CD8-positive, alpha-beta memory T cell (primary cell): Measurements from ENCODE around the gene ADCY4. TPM values are rescaled to one million over a fixed set of nuclear protein-coding genes. Genes with fewer than 3 reads are reported as not detected.
A peak's percentile ranks its signal among the peaks of the same experiment; 100 is the strongest.

ENCODE experiments used
- CTCF ChIA-PET: fragments of 350-600 bp; sonication (Branson Sonifier 250); formaldehyde crosslinking; loops from one replicate; lab custom pipeline; 2021; ENCODE audit warnings: antibody characterized with exemption; lab: Charles Lee
- POLR2A ChIA-PET: fragments of 350-600 bp; sonication (Branson Sonifier 250); formaldehyde crosslinking; loops from one replicate; lab custom pipeline; 2021; ENCODE audit warnings: antibody characterized with exemption; lab: Charles Lee
- DNase-seq, 5 donors: peaks; one replicate each; pipeline versions ENCODE4 v3.0.0 to v3.0.0-alpha.2; 2020 to 2022; ENCODE audit warnings: mixed read lengths in 1 of 5
- H3K27ac ChIP-seq: one replicate; pipeline ENCODE4 v1.7.0; 2013; ENCODE audit warnings: low read depth, mild to moderate bottlenecking, low read length, moderate library complexity
- H3K27me3 ChIP-seq: 2 replicates; pipeline ENCODE4 v1.7.0; 2013; ENCODE audit warnings: low read length, mild to moderate bottlenecking; ENCODE audit not compliant: insufficient read depth, poor library complexity, severe bottlenecking
- H3K36me3 ChIP-seq: 2 replicates; pipeline ENCODE4 v1.7.0; 2013; ENCODE audit warnings: mild to moderate bottlenecking, low read length, moderate library complexity; ENCODE audit not compliant: insufficient read depth
- H3K4me1 ChIP-seq: 2 replicates; pipeline ENCODE4 v1.7.0; 2013; ENCODE audit warnings: mild to moderate bottlenecking, low read length, moderate library complexity; ENCODE audit not compliant: insufficient read depth
- H3K4me3 ChIP-seq: 2 replicates; pipeline ENCODE4 v1.7.0; 2013; ENCODE audit warnings: mild to moderate bottlenecking, low read length
- H3K9me3 ChIP-seq: 2 replicates; pipeline ENCODE4 v1.7.0; 2013; ENCODE audit warnings: mild to moderate bottlenecking, low read length
- H3K27ac Mint-ChIP-seq, 8 donors: one replicate each; pipeline ENCODE4 v1.8.0; 2020 to 2021; ENCODE audit warnings: mixed read lengths in 8 of 8, mild to moderate bottlenecking in 6 of 8, inconsistent platforms in 3 of 8, moderate library complexity in 3 of 8
- H3K27me3 Mint-ChIP-seq, 2 donors: one replicate each; pipeline ENCODE4 v1.8.0; 2020 to 2021; ENCODE audit warnings: mixed read lengths in 2 of 2, mild to moderate bottlenecking in 1 of 2, moderate library complexity in 1 of 2
- H3K36me3 Mint-ChIP-seq, 3 donors: one replicate each; pipeline ENCODE4 v1.8.0; 2020 to 2021; ENCODE audit warnings: mixed read lengths in 3 of 3, inconsistent platforms in 1 of 3, mild to moderate bottlenecking in 1 of 3
- H3K4me1 Mint-ChIP-seq, 3 donors: one replicate each; pipeline ENCODE4 v1.8.0; 2020 to 2021; ENCODE audit warnings: mixed read lengths in 3 of 3, inconsistent platforms in 1 of 3, mild to moderate bottlenecking in 1 of 3
- H3K4me3 Mint-ChIP-seq, 7 donors: one replicate each; pipeline ENCODE4 v1.8.0; 2020 to 2021; ENCODE audit warnings: mixed read lengths in 7 of 7, mild to moderate bottlenecking in 6 of 7, moderate library complexity in 4 of 7, inconsistent platforms in 2 of 7
- H3K9me3 Mint-ChIP-seq, 5 donors: one replicate each; pipeline ENCODE4 v1.8.0; 2020 to 2022; ENCODE audit warnings: mixed read lengths in 5 of 5, mild to moderate bottlenecking in 3 of 5, moderate library complexity in 2 of 5, inconsistent platforms in 1 of 5
- polyA plus RNA-seq: library from polyadenylated mRNA; unstranded; fragments of 300-500 nt; fragmentation: Illumina TruSeq; gene quantifications from one replicate; pipeline ENCODE4 v1.2.3, GENCODE V29; 2021
- total RNA-seq, 2 experiments: library from RNA; stranded (reverse); gene quantifications; one replicate each; pipeline ENCODE4 v1.2.3, GENCODE V29; 2021

ADCY4 gene
- total RNA-seq: 1 to 10 TPM in 1 of 2 experiments, under 1 TPM in 1; 0.84 to 1.5 TPM
- polyA plus RNA-seq: 0.64 TPM

GRCh38 chr14:24334431-24335291 lies at the start of gene ADCY4:
ADCY4 (minus strand) TSS chr14:24335071; CDS start chr14:24334652, 419 bp downstream.
- peak within 1 kb of the TSS; percentile 14 for H3K4me3 ChIP-seq
- POLR2A ChIA-PET: interaction anchor here (2.9 to 3.1 kb wide), 3 partner anchors 93 to 102 kb away, joined by 14 to 78 read pairs (median 20); partner anchors contain the start of genes CBLN3, KHNYN and TINF2
- peaks cover 10% of the 10 kb centered on the region for H3K36me3 ChIP-seq
- peaks cover 17% of the 10 kb centered on the region for H3K27me3 ChIP-seq
- H3K27ac Mint-ChIP-seq: peak within 1 kb of the TSS in 3 of 8 donors; percentile 39 to 86 (median 74)
- H3K9me3 Mint-ChIP-seq: no peaks in the 10 kb centered on the region
- peak within 1 kb of the TSS; percentile 65 to 86 (median 72) for H3K4me3 Mint-ChIP-seq
- peaks cover 21 to 27% of the 10 kb centered on the region in 2 donors for H3K27me3 Mint-ChIP-seq
- no peaks in the 10 kb centered on the region for H3K9me3 ChIP-seq
- peak in 1 of 5 donors; percentile 35 for DNase-seq
- H3K36me3 Mint-ChIP-seq: peaks cover 5 to 32% (median 5%) of the 10 kb centered on the region in 3 donors
- CTCF ChIA-PET: interaction anchor here (0.5 to 16.8 kb wide), 14 partner anchors 12 to 141 kb away, joined by 3 to 486 read pairs (median 6); partner anchors contain the start of genes CBLN3, CIDEB, DHRS1 and KHNYN
- no peak within 1 kb of the TSS for H3K27ac ChIP-seq
- H3K4me1 Mint-ChIP-seq: peaks cover 62 to 89% (median 82%) of the 10 kb centered on the region in 3 donors
- H3K4me1 ChIP-seq: peaks cover 70% of the 10 kb centered on the region

DNA sequence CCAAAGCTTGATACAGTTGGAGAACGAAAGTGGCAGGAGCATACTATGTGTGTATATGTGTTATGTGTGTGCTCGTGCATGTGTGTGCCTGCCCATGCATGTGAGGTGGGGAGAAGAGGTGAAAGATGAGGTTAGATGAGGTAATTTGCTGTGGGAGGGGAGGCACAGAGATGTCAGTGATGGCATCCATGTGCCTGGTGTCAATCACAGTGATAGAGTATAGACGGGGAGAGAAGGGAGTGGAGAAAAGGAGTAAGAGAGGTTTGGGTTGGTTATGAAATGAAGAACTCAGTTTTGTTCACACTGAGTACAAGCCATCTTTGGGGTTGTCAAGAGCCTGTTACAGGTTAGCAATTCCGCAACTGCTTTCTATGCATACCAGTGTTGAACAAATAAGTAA lies 49.3 kb upstream of the ADCY4 start:
- no peaks in the 10 kb centered on the region for H3K36me3 Mint-ChIP-seq

DNA sequence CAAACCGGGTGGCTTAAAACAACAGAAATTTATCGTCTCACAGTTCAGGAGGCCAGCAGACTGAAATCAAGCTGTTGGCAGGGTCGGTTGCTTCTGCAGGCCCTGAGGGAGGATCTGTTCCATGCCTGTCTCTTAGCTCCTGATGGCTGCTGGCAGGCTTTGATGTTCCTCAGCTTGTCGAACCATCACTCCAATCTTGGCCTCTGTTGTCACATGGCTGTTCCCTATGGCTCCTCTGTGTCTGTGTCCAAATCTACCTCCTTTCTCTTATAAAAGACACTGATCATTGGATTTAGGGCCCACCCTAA lies 47.1 kb upstream of the ADCY4 start:
- CTCF ChIA-PET: interaction anchor here (1.3 kb wide), 1 partner anchor 13 kb away, joined by 3 read pairs; no protein-coding TSS in a partner anchor
- no peaks in the 10 kb centered on the region for H3K36me3 Mint-ChIP-seq

More for the DNA sequence above, 49.3 kb upstream of the ADCY4 start:
- ChIA-PET CTCF (no interaction called here), POLR2A (no interaction called here)
- H3K27ac Mint-ChIP-seq: no peak overlapping the region
- no peak overlapping the region for H3K4me3 Mint-ChIP-seq
- Histone ChIP-seq H3K27me3 (peaks cover 3% of the 10 kb centered on the region), H3K4me3 (no peak overlapping the region), H3K9me3 (no peaks in the 10 kb centered on the region), H3K36me3 (no peaks in the 10 kb centered on the region), H3K27ac (no peak overlapping the region), H3K4me1 (no peaks in the 10 kb centered on the region)
- peaks cover 10 to 20% of the 10 kb centered on the region in 2 donors for H3K27me3 Mint-ChIP-seq
- no peak for DNase-seq
- H3K9me3 Mint-ChIP-seq: no peaks in the 10 kb centered on the region
- H3K4me1 Mint-ChIP-seq: no peaks in the 10 kb centered on the region

DNA sequence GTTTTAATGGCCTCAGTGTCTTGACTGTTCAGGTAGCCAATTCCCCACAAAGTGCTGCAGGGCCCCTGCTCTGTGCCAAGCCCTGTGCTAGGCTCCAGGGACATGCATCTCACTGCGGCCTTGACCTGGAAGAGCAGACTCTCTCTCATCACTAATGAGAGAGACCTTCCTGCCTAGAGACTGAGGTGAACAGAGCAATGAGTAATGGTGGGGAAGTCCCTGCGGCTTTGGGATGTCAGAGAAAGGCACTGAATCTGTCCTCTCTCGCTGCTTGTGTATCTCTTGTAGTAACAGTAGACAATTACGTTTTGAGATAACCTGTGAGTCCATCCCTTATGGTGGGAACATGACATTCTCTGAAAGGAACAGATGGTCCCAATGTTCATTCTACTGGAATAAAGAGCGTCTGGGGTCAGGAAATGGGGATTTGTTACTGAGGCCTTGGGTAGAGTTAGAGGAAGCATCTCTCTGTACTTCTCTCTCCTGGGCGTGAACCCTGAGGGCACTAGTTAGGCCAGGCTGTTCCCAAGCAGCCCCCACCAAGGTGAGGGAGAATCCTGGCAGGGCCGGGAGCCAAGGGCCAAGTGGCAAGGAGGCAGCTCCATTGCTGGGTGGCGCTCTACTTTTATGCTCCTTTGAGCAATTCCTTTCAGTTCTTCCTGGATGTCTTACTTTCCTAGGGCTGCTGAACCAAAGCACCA lies 46.6 kb upstream of the ADCY4 start:
- Histone ChIP-seq H3K4me3 (no peak overlapping the region), H3K27me3 (peaks cover under 1% of the 10 kb centered on the region), H3K4me1 (no peaks in the 10 kb centered on the region), H3K9me3 (no peaks in the 10 kb centered on the region), H3K27ac (no peak overlapping the region), H3K36me3 (no peaks in the 10 kb centered on the region)
- H3K4me3 Mint-ChIP-seq: no peak overlapping the region
- peaks cover 6 to 11% of the 10 kb centered on the region in 2 donors for H3K27me3 Mint-ChIP-seq
- no peaks in the 10 kb centered on the region for H3K4me1 Mint-ChIP-seq
- no peaks in the 10 kb centered on the region for H3K9me3 Mint-ChIP-seq
- no peak overlapping the region for H3K27ac Mint-ChIP-seq
- ChIA-PET CTCF (interaction anchor here (1.3 kb wide), 1 partner anchor 14 kb away, joined by 3 read pairs; no protein-coding TSS in a partner anchor), POLR2A (no interaction called here)
- no peak for DNase-seq
- H3K36me3 Mint-ChIP-seq: no peaks in the 10 kb centered on the region

More for the DNA sequence above, 47.1 kb upstream of the ADCY4 start:
- Histone ChIP-seq H3K27ac (no peak overlapping the region), H3K27me3 (peaks cover 3% of the 10 kb centered on the region), H3K36me3 (no peaks in the 10 kb centered on the region), H3K4me1 (no peaks in the 10 kb centered on the region), H3K4me3 (no peak overlapping the region), H3K9me3 (no peaks in the 10 kb centered on the region)
- DNase-seq: no peak
- Mint-ChIP-seq H3K27ac (no peak overlapping the region), H3K27me3 (peaks cover 9 to 15% of the 10 kb centered on the region in 2 donors), H3K9me3 (no peaks in the 10 kb centered on the region), H3K4me3 (no peak overlapping the region), H3K4me1 (no peaks in the 10 kb centered on the region)
- POLR2A ChIA-PET: no interaction called here

- Histone ChIP-seq H3K27ac (no peak overlapping the region), H3K9me3 (no peaks in the 10 kb centered on the region), H3K27me3 (no peaks in the 10 kb centered on the region), H3K4me1 (no peaks in the 10 kb centered on the region), H3K4me3 (no peak overlapping the region), H3K36me3 (no peaks in the 10 kb centered on the region)
- peaks cover 6 to 14% of the 10 kb centered on the region in 2 donors for H3K27me3 Mint-ChIP-seq
- POLR2A ChIA-PET: no interaction called here
- DNase-seq: no peak
- CTCF ChIA-PET: interaction anchor here (1.6 kb wide), 1 partner anchor 9 kb away, joined by 4 read pairs; no protein-coding TSS in a partner anchor
- H3K9me3 Mint-ChIP-seq: no peaks in the 10 kb centered on the region
- H3K4me1 Mint-ChIP-seq: no peaks in the 10 kb centered on the region
- H3K36me3 Mint-ChIP-seq: no peaks in the 10 kb centered on the region
- H3K27ac Mint-ChIP-seq: peak overlapping the region in 1 of 8 donors; percentile 54
- H3K4me3 Mint-ChIP-seq: no peak overlapping the region
Measured at GRCh38 chr14:24379907-24380730, 45.2 kb upstream of the ADCY4 start.

- CTCF ChIA-PET: interaction anchor here (1.6 kb wide), 1 partner anchor 10 kb away, joined by 4 read pairs; no protein-coding TSS in a partner anchor
Measured at GRCh38 chr14:24378981-24379906, 44.4 kb upstream of the ADCY4 start.

GRCh38 chr14:24378327-24378726 lies 43.5 kb upstream of the ADCY4 start:
- H3K36me3 ChIP-seq: no peaks in the 10 kb centered on the region
- no peaks in the 10 kb centered on the region for H3K9me3 ChIP-seq
- H3K4me1 ChIP-seq: no peaks in the 10 kb centered on the region
- DNase-seq: no peak
- peaks cover 5 to 17% of the 10 kb centered on the region in 2 donors for H3K27me3 Mint-ChIP-seq
- ChIA-PET CTCF (no interaction called here), POLR2A (no interaction called here)
- no peak overlapping the region for H3K4me3 ChIP-seq
- no peak overlapping the region for H3K27ac Mint-ChIP-seq
- H3K27me3 ChIP-seq: no peaks in the 10 kb centered on the region
- no peak overlapping the region for H3K4me3 Mint-ChIP-seq
- no peaks in the 10 kb centered on the region for H3K36me3 Mint-ChIP-seq
- H3K27ac ChIP-seq: no peak overlapping the region
- no peaks in the 10 kb centered on the region for H3K4me1 Mint-ChIP-seq
- H3K9me3 Mint-ChIP-seq: no peaks in the 10 kb centered on the region

More at GRCh38 chr14:24378981-24379906, 44.4 kb upstream of the ADCY4 start:
- no peaks in the 10 kb centered on the region for H3K9me3 Mint-ChIP-seq
- Histone ChIP-seq H3K27me3 (no peaks in the 10 kb centered on the region), H3K27ac (no peak overlapping the region), H3K4me3 (no peak overlapping the region), H3K4me1 (no peaks in the 10 kb centered on the region), H3K9me3 (no peaks in the 10 kb centered on the region), H3K36me3 (no peaks in the 10 kb centered on the region)
- POLR2A ChIA-PET: no interaction called here
- DNase-seq: no peak
- peaks cover 4 to 13% of the 10 kb centered on the region in 2 donors for H3K27me3 Mint-ChIP-seq
- H3K27ac Mint-ChIP-seq: peak overlapping the region in 2 of 8 donors; percentile 22 to 47
- no peaks in the 10 kb centered on the region for H3K36me3 Mint-ChIP-seq
- no peaks in the 10 kb centered on the region for H3K4me1 Mint-ChIP-seq
- no peak overlapping the region for H3K4me3 Mint-ChIP-seq
